Mammary epithelial cell (primary cell): ENCODE results near the gene MOGAT2.

Source experiments
- CTCF ChIP-seq, 2 donors: IDR thresholded peaks in 1 of 2; conservative IDR thresholded peaks in 1 of 2; 2 replicates each; pipeline ENCODE4 v1.5.1; 2011 to 2012; ENCODE audit warnings: inconsistent platforms in 2 of 2, low read length in 2 of 2, mild to moderate bottlenecking in 2 of 2, control low read depth in 1 of 2, low read depth in 1 of 2; ENCODE audit not compliant: insufficient read depth in 1 of 2; ENCODE audit errors: extremely low read depth in 1 of 2
- EZH2 ChIP-seq: IDR thresholded peaks from 2 replicates; pipeline ENCODE4 v1.6.1; 2012; ENCODE audit warnings: low read length, inconsistent platforms, borderline replicate concordance

GRCh38 chr11:75691804-75692203 is 25.8 kb upstream of the MOGAT2 start:
- TF ChIP-seq CTCF (conservative IDR thresholded peaks at IDR 0.05 in 1 of 2, IDR thresholded peaks at IDR 0.05 in 1 of 2; ENCODE audit: extremely low read depth in 1 of 2, insufficient read depth in 1 of 2, low read depth in 1 of 2, low read length in 2 of 2) (no peak), EZH2 (no peak)
